ENCODE measurements around the gene ISL2. TPM values are rescaled to one million over a fixed set of nuclear protein-coding genes. Genes with fewer than 3 reads are reported as not detected.

Gene ISL2
- total and polyA plus RNA-seq, 2 of the 13 experiments (the other 11 are each of a cell fraction or from before 2014, with no cell fraction given), result 4.3 to 5.1 TPM

DNA sequence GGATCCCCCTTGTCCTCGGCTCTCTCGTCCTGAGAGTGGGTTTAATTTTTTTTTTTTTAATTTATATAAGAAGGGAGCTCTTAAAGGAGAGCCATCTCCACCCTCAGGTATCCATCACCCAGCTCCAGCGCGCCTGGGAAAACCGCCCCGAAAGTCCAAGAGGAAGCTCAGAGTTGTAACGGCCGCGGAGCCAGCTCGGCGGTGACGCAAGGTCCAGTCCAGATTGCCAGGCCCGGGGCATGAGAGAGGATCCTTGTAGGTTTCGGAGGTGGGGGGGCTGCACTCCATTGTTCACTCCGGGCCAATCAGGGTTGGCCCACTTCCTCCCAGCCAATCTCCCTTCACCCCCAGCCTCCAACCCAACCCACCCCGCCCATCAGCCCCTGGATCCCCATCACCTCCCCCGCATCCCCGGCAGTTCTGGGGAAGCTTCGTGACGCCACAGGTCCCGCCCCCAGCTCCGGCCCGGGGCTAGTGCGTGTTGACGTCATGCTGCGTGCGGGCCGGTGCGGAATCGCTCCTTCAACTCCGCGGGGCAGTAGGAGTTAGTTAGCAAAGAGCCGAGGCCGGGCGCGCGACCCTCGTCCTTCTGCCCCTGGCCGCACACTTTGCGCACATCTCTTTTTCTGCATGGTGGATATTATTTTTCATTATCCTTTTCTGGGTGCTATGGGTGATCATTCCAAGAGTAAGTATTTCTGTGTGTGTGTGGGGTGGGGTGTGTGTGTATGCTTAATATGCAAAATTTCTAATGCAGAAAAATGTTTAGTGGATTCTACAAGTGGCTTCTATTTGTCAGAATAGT is at the start of gene ISL2 (continued):
- TF ChIP-seq ZBTB8A (CRISPR knock-in tag; IDR thresholded peaks at IDR 0.05; ENCODE audit: borderline replicate concordance, low read depth) (no peak), ZNF629 (CRISPR knock-in tag; conservative IDR thresholded peaks at IDR 0.05) (no peak; the same call in 1 of the 2 replicates), ZNF232 (CRISPR knock-in tag; IDR thresholded peaks at IDR 0.05; ENCODE audit: borderline replicate concordance) (peak; percentile 9; the same call in 1 of the 2 replicates), ZXDC (CRISPR knock-in tag; IDR thresholded peaks at IDR 0.05) (no peak), ELF3 (CRISPR knock-in tag; IDR thresholded peaks at IDR 0.05) (peak; percentile 73), NFKBIZ (CRISPR knock-in tag; IDR thresholded peaks at IDR 0.05) (no peak), TBL1XR1 (IDR thresholded peaks at IDR 0.05; ENCODE audit: borderline replicate concordance, low read length, partially characterized antibody) (no peak), TEF (CRISPR knock-in tag; IDR thresholded peaks at IDR 0.05) (0 out of 2 replicates have a peak, but pooled peaks have one; percentile 73), ZNF124 (CRISPR knock-in tag; IDR thresholded peaks at IDR 0.05) (no peak), TRIM24 (CRISPR knock-in tag; IDR thresholded peaks at IDR 0.05) (no peak), ZBTB42 (CRISPR knock-in tag; IDR thresholded peaks at IDR 0.05) (no peak), ZC3H13 (CRISPR knock-in tag; IDR thresholded peaks at IDR 0.05) (no peak), RXRA (CRISPR knock-in tag; IDR thresholded peaks at IDR 0.05) (no peak; the same call in 1 of the 2 replicates), ATM (IDR thresholded peaks at IDR 0.05; ENCODE audit: borderline replicate concordance) (no peak), TBP (CRISPR knock-in tag; IDR thresholded peaks at IDR 0.05) (no peak), KAT7 (CRISPR knock-in tag; IDR thresholded peaks at IDR 0.05; ENCODE audit: borderline replicate concordance) (no peak), ZBTB20 (CRISPR knock-in tag; IDR thresholded peaks at IDR 0.05; ENCODE audit: borderline replicate concordance, low read depth) (no peak)
- TF ChIP-seq, protein P1, sequence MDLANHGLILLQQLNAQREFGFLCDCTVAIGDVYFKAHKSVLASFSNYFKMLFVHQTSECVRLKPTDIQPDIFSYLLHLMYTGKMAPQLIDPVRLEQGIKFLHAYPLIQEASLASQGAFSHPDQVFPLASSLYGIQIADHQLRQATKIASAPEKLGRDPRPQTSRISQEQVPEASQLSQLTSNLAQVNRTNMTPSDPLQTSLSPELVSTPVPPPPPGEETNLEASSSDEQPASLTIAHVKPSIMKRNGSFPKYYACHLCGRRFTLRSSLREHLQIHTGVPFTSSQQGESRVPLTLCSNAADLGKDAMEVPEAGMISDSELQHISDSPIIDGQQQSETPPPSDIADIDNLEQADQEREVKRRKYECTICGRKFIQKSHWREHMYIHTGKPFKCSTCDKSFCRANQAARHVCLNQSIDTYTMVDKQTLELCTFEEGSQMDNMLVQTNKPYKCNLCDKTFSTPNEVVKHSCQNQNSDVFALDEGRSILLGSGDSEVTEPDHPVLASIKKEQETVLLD (CRISPR knock-in tag; IDR thresholded peaks at IDR 0.05; ENCODE audit: low read depth), result no peak
